ENCODE data around the gene GTPBP10. TPM values are rescaled to one million over a fixed set of nuclear protein-coding genes. Genes with fewer than 3 reads are reported as not detected.

GTPBP10 gene
- total RNA-seq, 4 donors from 2014 or later = 12.8 to 20.1 (median 16.4) TPM

GRCh38 chr7:90337106-90337505 is 9.4 kb upstream of the GTPBP10 start:
- H3K27ac ChIP-seq = no peak overlapping the region
- H3K4me1 ChIP-seq = no peaks in the 10 kb centered on the region
- H3K36me3 ChIP-seq = no peaks in the 10 kb centered on the region
- no peak for DNase-seq
- H3K4me3 ChIP-seq = no peak overlapping the region
- ATAC-seq = no peak
- intact Hi-C loops (cut with DNase I; ENCODE audit: low total_unique reads) (no loop called here), in situ Hi-C loops (cut with MboI; ENCODE audit: low sequenced_read_pairs in 4 of 4) (no loop called here)
- H3K9me3 ChIP-seq = no peaks in the 10 kb centered on the region
- TF ChIP-seq POLR2A (IDR thresholded peaks at IDR 0.05) (no peak), CTCF (IDR thresholded peaks at IDR 0.05 in 4 of 5, conservative IDR thresholded peaks at IDR 0.05 in 1 of 5) (no peak)
- no peaks in the 10 kb centered on the region for H3K27me3 ChIP-seq

GRCh38 chr7:90345016-90345415 is 1.5 kb upstream of the GTPBP10 start:
- in situ Hi-C loops (cut with MboI; ENCODE audit: low sequenced_read_pairs in 4 of 4) (loop anchor here in 3 of 4 donors (10.0 kb wide), 2 partner anchors 50 to 60 kb away; partner anchors contain the start of gene CLDN12 (in 2 of the 3)), intact Hi-C loops (cut with DNase I; ENCODE audit: low total_unique reads) (loop anchor here (5.0 kb wide), 2 partner anchors 98 to 917 kb away; partner anchors contain the start of genes CFAP69 and FZD1)
- Histone ChIP-seq H3K4me1 (peaks cover 16 to 17% of the 10 kb centered on the region in 2 donors), H3K9me3 (no peaks in the 10 kb centered on the region), H3K27ac (peak overlapping the region in 1 of 4 donors; percentile 87), H3K27me3 (no peaks in the 10 kb centered on the region), H3K4me3 (peak overlapping the region in 2 of 4 donors; percentile 63 to 99), H3K36me3 (no peaks in the 10 kb centered on the region)
- DNase-seq = no peak
- ATAC-seq = no peak
- no peak for TF ChIP-seq POLR2A (IDR thresholded peaks at IDR 0.05)
- TF ChIP-seq CTCF (IDR thresholded peaks at IDR 0.05 in 4 of 5, conservative IDR thresholded peaks at IDR 0.05 in 1 of 5) = no peak

GRCh38 chr7:90345595-90346335 is 751 bp upstream of the GTPBP10 start:
- intact Hi-C loops (cut with DNase I; ENCODE audit: low total_unique reads) = loop anchor here (1.0 to 5.0 kb wide), 3 partner anchors 58 to 917 kb away; partner anchors contain the start of genes CFAP69, CLDN12 and FZD1
- H3K9me3 ChIP-seq = no peaks in the 10 kb centered on the region
- in situ Hi-C loops (cut with MboI; ENCODE audit: low sequenced_read_pairs in 4 of 4) = loop anchor here in 3 of 4 donors (10.0 kb wide), 2 partner anchors 49 to 59 kb away; partner anchors contain the start of gene CLDN12 (in 2 of the 3)
- TF ChIP-seq POLR2A (IDR thresholded peaks at IDR 0.05) (no peak), CTCF (IDR thresholded peaks at IDR 0.05 in 4 of 5, conservative IDR thresholded peaks at IDR 0.05 in 1 of 5) (no peak)
- H3K36me3 ChIP-seq = no peaks in the 10 kb centered on the region
- ATAC-seq (peak; percentile 23 to 68), DNase-seq (no peak)
- H3K27me3 ChIP-seq = no peaks in the 10 kb centered on the region
- H3K27ac ChIP-seq = peak overlapping the region; percentile 83 to 97 (median 88)
- peaks cover 16 to 17% of the 10 kb centered on the region in 2 donors for H3K4me1 ChIP-seq
- H3K4me3 ChIP-seq = peak overlapping the region; percentile 63 to 99 (median 86)

GRCh38 chr7:90347759-90348158 is 1.2 kb downstream of the GTPBP10 start:
- Histone ChIP-seq H3K36me3 (no peaks in the 10 kb centered on the region), H3K27me3 (no peaks in the 10 kb centered on the region), H3K9me3 (no peaks in the 10 kb centered on the region), H3K4me3 (peak overlapping the region in 3 of 4 donors; percentile 63 to 87 (median 85)), H3K27ac (no peak overlapping the region), H3K4me1 (peaks cover 16 to 17% of the 10 kb centered on the region in 2 donors)
- intact Hi-C loops (cut with DNase I; ENCODE audit: low total_unique reads) (loop anchor here (5.0 kb wide), 2 partner anchors 100 to 915 kb away; partner anchors contain the start of genes CFAP69 and FZD1), in situ Hi-C loops (cut with MboI; ENCODE audit: low sequenced_read_pairs in 4 of 4) (loop anchor here in 3 of 4 donors (10.0 kb wide), 2 partner anchors 47 to 57 kb away; partner anchors contain the start of gene CLDN12 (in 2 of the 3))
- DNase-seq = no peak
- ATAC-seq = no peak
- no peak for TF ChIP-seq CTCF (IDR thresholded peaks at IDR 0.05 in 4 of 5, conservative IDR thresholded peaks at IDR 0.05 in 1 of 5)
- no peak for TF ChIP-seq POLR2A (IDR thresholded peaks at IDR 0.05)
